H7 (cell line): ENCODE results near the gene SLC39A8. TPM values are rescaled to one million over a fixed set of nuclear protein-coding genes. Genes with fewer than 3 reads are reported as not detected.
"Not testable (repeated sequence)": the region's sequence is repeated elsewhere in the genome, so short reads cannot be mapped to it uniquely, and the experiment has no call there.

Experiments
- DNase-seq: peaks from one replicate; pipeline ENCODE4 v3.0.0; 2012
- H3K27me3 ChIP-seq: 2 replicates; pipeline ENCODE4 v1.6.0; 2011; ENCODE audit warnings: mild to moderate bottlenecking, low read length; ENCODE audit not compliant: control insufficient read depth, insufficient read depth
- H3K36me3 ChIP-seq: replicated peaks from 2 replicates; pipeline ENCODE4 v1.5.1; 2011; ENCODE audit warnings: low read length; ENCODE audit not compliant: control insufficient read depth, insufficient read depth
- H3K4me3 ChIP-seq: 2 replicates; pipeline ENCODE4 v1.5.1; 2011; ENCODE audit warnings: low read depth, mild to moderate bottlenecking, control low read depth, low read length, moderate library complexity; ENCODE audit not compliant: insufficient read depth
- total RNA-seq: library from RNA; depleted of rRNA; stranded (reverse); fragments of >200 nt; shearing (Covaris generic); gene quantifications from 2 replicates; pipeline ENCODE4 v1.2.3, GENCODE V29; 2014

Gene SLC39A8
- total RNA-seq, 1 experiment from 2014 or later, result 40.0 TPM

- Histone ChIP-seq H3K36me3 (no peaks in the 10 kb centered on the region), H3K4me3 (no peak overlapping the region), H3K27me3 (no peaks in the 10 kb centered on the region)
- DNase-seq, result no peak
Observed at GRCh38 chr4:102253860-102254259, 91.4 kb downstream of the SLC39A8 start.

DNA sequence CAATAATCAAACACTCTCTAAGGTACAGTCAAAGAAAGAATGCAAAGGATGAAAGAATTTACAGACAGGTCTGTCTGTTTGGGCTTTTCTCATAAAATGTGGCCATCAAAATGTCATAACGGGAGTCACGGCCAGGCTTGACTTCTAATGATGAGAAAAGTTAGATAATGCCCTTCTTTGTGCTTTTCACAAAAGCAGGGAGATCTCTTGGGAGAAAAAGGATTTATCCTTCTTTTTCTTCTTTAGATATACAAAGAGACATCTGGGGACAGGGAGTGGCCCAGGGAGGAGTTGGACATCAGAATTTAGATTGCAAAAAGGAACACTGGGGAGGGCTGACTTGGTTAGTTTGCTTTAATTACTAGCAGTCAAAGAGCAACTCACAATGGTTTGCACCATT is 93.1 kb downstream of the SLC39A8 start:
- H3K27me3 ChIP-seq, result no peaks in the 10 kb centered on the region
- no peak for DNase-seq
- H3K36me3 ChIP-seq, result no peaks in the 10 kb centered on the region
- H3K4me3 ChIP-seq, result no peak overlapping the region

DNA sequence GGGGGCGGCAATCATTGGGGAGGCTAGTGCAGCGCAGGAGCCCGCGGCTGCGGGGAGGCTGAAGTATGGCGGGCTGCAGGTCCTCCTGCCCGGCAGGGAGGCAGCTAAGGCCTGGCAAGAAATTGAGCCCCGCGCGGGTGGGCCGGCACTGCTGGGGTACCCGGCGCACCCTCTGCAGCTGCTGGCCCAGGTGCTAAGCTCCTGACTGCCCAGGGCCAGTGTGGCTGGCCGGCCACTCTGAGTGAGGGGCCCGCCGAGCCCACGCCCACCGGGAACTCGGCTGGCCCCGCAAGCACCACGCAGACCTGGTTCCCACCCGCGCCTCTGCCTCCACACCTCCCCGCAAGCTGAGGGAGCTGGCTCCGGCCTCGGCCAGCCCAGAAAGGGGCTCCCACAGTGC is 94.9 kb downstream of the SLC39A8 start:
- H3K4me3 ChIP-seq, result no peak overlapping the region
- no peak for DNase-seq
- H3K36me3 ChIP-seq, result no peaks in the 10 kb centered on the region
- no peaks in the 10 kb centered on the region for H3K27me3 ChIP-seq

GRCh38 chr4:102247041-102247440 is 98.2 kb downstream of the SLC39A8 start:
- DNase-seq, result no peak
- Histone ChIP-seq H3K27me3 (no peaks in the 10 kb centered on the region), H3K36me3 (no peaks in the 10 kb centered on the region), H3K4me3 (no peak overlapping the region)

GRCh38 chr4:102246416-102246815 is 98.9 kb downstream of the SLC39A8 start:
- Histone ChIP-seq H3K4me3 (no peak overlapping the region), H3K36me3 (no peaks in the 10 kb centered on the region), H3K27me3 (no peaks in the 10 kb centered on the region)
- no peak for DNase-seq

GRCh38 chr4:102244878-102245535 is 100.3 kb downstream of the SLC39A8 start:
- DNase-seq, result no peak
- no peaks in the 10 kb centered on the region for H3K27me3 ChIP-seq
- no peaks in the 10 kb centered on the region for H3K36me3 ChIP-seq
- no peak overlapping the region for H3K4me3 ChIP-seq

GRCh38 chr4:102243296-102243695 is 102.0 kb downstream of the SLC39A8 start:
- not testable (repeated sequence) for H3K36me3 ChIP-seq, DNase-seq, H3K27me3 ChIP-seq, H3K4me3 ChIP-seq

- no peak for DNase-seq
- no peaks in the 10 kb centered on the region for H3K27me3 ChIP-seq
- no peaks in the 10 kb centered on the region for H3K36me3 ChIP-seq
- no peak overlapping the region for H3K4me3 ChIP-seq
Observed at GRCh38 chr4:102234243-102234838, 110.9 kb downstream of the SLC39A8 start.

DNA sequence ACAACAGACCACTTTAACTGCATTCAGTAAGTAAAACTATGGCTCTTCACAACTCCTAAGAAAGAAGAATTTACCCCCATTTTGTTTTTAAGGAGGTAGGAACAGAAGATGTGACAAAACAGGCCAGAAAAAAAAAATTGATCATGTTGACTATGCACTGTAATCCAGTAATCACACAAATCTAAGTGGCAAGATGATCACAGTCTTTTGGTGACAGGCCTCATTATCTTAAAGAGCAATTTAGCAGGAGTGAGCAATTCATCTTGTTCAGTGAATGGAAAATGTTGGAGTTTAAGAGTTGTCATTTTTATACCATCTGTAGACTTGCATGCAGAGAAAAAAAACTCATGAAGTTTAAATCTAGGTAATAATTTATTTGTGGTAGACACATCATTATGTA is 115.1 kb downstream of the SLC39A8 start:
- DNase-seq, result no peak
- no peak overlapping the region for H3K4me3 ChIP-seq

DNA sequence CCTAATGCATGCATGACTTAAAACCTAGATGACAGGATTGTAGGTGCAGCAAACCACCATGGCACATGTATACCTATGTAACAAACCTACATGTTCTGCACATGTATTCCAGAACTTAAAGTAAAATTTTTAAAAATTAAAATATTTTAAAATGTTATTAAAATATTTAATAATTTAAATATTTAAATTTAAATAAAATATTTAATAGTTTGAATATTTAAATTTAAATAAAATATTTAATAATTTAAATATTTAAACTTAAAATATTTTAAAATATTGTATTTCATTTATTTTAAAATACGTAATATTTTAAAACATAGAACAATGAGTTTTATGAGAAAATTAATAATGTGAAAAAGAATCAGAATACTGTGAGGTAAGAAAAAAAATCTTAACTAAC is 117.9 kb downstream of the SLC39A8 start:
- no peak for DNase-seq
- Histone ChIP-seq H3K4me3 (no peak overlapping the region), H3K36me3 (no peaks in the 10 kb centered on the region), H3K27me3 (no peaks in the 10 kb centered on the region)

More for the DNA sequence above, 115.1 kb downstream of the SLC39A8 start:
- Histone ChIP-seq H3K36me3 (no peaks in the 10 kb centered on the region), H3K27me3 (no peaks in the 10 kb centered on the region)

- Histone ChIP-seq H3K4me3 (no peak overlapping the region), H3K27me3 (no peaks in the 10 kb centered on the region), H3K36me3 (no peaks in the 10 kb centered on the region)
- no peak for DNase-seq
Observed at GRCh38 chr4:102223461-102223860, 121.8 kb downstream of the SLC39A8 start.

DNA sequence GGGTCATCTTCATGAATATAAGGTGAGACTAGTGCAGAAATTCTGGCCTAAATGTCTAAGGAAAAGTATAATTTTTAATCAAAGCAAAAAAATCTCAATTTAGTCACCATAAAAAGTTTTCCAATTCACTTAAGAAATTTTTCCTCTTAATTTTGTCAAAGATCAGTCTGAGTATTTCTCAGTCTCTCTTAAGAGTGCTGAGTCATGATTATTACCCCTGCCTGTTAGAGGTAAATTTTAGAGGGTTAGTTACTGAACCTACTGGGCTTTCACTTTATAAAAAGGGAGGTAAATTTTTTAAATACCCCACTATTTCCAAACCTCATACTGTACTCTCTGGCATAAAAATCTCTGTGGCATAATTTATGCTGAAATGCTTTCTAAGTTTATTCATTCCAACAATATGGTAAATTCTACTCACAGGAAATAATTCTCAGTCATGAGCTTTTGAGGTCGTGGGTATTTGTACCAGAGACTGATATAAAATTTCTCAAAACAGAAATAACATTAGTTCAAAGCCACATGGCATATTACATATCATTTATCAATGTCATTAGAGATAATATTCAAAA is 122.4 kb downstream of the SLC39A8 start:
- Histone ChIP-seq H3K4me3 (no peak overlapping the region), H3K27me3 (no peaks in the 10 kb centered on the region), H3K36me3 (no peaks in the 10 kb centered on the region)
- no peak for DNase-seq

DNA sequence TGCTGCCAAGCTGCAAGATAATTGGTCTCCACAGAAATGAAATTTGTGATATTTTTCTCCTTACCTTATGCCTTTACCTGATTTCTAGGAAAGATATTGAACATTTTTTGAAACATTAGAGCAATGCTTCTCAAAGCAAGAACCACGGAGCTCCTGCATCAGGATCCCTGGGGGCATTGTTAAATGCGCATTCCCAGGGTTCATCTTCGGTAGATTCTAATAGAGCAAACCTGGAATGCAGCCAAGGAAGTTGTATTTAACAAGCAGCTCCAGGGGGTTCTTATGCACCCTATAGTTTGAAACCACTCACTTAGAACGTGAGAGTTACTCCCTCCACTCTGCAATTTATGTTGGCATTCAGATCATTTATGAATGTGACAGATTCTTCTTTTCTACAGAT is 126.2 kb downstream of the SLC39A8 start:
- no peak for DNase-seq
- no peaks in the 10 kb centered on the region for H3K27me3 ChIP-seq
- H3K4me3 ChIP-seq, result no peak overlapping the region
- no peaks in the 10 kb centered on the region for H3K36me3 ChIP-seq

DNA sequence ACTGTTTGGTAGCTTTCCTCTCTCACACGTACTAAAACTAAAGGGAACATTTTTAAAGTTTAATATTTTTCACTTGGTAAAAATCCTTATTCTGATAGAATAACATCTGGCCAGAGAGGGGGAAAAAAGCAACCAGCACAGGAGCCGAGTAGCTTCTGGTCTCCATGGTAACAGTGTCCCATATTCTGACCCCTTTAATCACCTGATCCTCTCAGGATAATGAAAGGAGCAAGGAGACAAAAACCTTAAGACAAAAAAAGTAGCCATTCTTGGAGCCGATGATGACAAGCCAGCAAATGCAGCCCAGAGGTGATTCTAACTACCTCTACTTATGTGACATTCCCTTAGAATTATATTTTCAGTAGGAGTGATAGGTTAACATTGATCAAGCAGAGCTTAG is 126.6 kb downstream of the SLC39A8 start:
- Histone ChIP-seq H3K4me3 (no peak overlapping the region), H3K27me3 (no peaks in the 10 kb centered on the region), H3K36me3 (no peaks in the 10 kb centered on the region)
- no peak for DNase-seq

DNA sequence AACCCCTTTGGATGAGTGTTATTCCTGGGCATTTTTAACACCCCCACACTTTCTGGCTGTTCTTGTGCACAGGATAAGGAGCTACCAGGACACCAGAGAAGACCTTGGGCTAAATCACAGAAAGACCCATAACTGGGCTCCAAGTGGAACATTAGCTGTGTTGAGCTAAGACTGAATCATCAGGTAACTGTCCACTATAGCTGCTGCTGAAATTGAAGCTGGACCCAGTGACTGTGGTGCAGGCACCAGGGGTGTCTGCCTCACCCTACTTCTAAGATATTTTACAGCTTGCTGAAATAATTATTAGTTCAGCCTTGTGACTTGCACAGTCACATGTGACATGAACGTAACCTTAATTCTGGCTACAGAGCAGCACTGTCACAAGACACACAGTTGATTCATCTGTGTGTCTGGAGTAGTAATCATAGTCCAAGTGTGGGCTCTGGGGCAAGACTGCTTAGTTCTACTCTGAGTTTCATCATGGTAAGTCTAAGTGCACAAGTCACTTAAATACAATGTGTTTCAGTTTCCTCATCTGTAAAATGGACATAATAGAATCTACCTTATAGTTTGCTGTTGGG is 127.4 kb downstream of the SLC39A8 start:
- no peak overlapping the region for H3K4me3 ChIP-seq
- H3K27me3 ChIP-seq, result no peaks in the 10 kb centered on the region
- no peak for DNase-seq
- H3K36me3 ChIP-seq, result no peaks in the 10 kb centered on the region
